ENCODE measurements around the gene HNRNPUL2. TPM values are rescaled to one million over a fixed set of nuclear protein-coding genes. Genes with fewer than 3 reads are reported as not detected.
"Not testable (repeated sequence)": the region's sequence is repeated elsewhere in the genome, so short reads cannot be mapped to it uniquely, and the experiment has no call there.

The HNRNPUL2 gene
- total RNA-seq, 4 donors from 2014 or later: 10.7 to 42.6 (median 25.2) TPM

DNA sequence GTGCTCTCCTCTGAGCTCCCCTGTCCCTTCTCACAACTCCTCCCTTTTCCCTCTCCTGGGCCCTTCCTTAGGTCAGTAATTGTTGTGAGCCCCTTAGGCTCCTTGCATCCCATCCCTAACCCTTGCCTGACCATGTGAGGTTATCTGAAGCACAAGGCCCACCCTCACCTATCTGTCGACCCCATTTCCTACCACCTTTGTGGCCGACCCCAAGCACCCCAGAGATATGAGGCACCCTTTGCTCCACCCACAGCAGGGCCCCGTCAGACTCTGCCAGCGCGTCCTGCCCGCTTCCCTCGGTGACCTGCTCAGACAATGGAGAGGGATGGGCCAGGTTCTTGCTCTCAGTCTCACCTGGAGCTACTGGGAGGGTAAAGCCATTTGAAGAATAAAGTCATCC, 18.5 kb downstream of the HNRNPUL2 start:
- ATAC-seq (ENCODE audit: low FRiP score) (no peak), DNase-seq (ENCODE audit: low spot score) (no peak)
- TF ChIP-seq CTCF (IDR thresholded peaks at IDR 0.05): no peak

DNA sequence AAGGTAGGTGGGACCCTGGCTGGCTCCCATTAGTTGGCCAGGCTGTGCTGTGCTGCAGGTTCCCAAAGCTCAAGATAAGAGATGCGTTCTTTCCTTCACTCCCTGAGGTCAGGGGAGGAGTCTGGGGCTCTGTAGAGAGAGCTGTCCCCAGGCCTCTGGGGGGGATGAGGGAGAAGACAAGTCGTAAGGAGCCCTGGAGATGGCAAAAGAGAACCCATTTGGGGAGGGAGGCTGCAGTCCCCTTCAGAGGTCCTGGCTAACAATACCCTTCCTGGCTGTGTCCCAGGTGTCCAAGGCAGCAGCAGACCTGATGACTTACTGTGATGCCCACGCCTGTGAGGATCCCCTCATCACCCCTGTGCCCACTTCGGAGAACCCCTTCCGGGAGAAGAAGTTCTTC, 18.9 kb downstream of the HNRNPUL2 start:
- no peak for TF ChIP-seq CTCF (IDR thresholded peaks at IDR 0.05)
- ATAC-seq (ENCODE audit: low FRiP score) (no peak), DNase-seq (ENCODE audit: low spot score) (no peak)

DNA sequence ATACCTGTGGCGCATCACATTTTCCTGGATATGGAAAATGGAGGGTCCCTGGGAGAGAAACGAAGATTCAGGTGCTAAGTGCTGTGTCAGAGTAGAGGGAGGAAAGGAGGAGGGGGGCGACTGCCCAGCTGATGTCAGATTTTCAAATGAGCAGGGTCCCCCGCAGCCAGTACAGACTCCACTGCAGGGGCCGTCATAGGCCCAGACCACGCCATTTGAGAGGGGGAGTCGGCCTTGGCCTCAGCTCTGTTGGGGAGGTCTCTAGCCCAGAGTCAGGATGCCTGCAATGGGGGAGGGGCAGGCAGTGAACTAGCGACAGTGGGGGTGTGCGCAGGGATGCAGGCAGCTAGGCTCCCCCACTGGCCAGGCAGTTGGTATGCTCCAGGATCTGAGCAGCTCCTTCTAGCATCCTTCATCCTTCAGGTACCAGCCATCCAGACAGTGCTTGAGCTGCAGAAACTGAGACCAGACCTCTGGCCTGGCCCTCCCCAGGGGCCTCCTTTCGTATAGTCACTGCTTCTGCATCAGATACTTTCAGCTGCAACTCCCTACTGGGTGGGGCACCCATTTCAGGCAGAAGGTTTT, 19.9 kb downstream of the HNRNPUL2 start, which contains the start of the genes BSCL2 and GNG3:
Gene BSCL2, minus strand, starts transcription at position 148 of the 585 bp plus-strand sequence. CDS start 229 bp downstream, outside the sequence.
Gene GNG3, plus strand, starts transcription at position 400 of the 585 bp plus-strand sequence. CDS start 620 bp downstream, outside the sequence.
- no peak for ATAC-seq (ENCODE audit: low FRiP score)
- TF ChIP-seq CTCF (IDR thresholded peaks at IDR 0.05): no peak
- no peak for DNase-seq (ENCODE audit: low spot score)

- DNase-seq (ENCODE audit: low spot score) (no peak), ATAC-seq (ENCODE audit: low FRiP score) (no peak)
- no peak for TF ChIP-seq CTCF (IDR thresholded peaks at IDR 0.05)
These were observed 20.4 kb downstream of the HNRNPUL2 start for GRCh38 chr11:62706850-62707247.

- no peak for TF ChIP-seq CTCF (IDR thresholded peaks at IDR 0.05)
- DNase-seq (ENCODE audit: low spot score) (peak; percentile 93), ATAC-seq (ENCODE audit: low FRiP score) (peak; percentile 91)
These were observed 21.1 kb downstream of the HNRNPUL2 start for GRCh38 chr11:62705880-62706849.

DNA sequence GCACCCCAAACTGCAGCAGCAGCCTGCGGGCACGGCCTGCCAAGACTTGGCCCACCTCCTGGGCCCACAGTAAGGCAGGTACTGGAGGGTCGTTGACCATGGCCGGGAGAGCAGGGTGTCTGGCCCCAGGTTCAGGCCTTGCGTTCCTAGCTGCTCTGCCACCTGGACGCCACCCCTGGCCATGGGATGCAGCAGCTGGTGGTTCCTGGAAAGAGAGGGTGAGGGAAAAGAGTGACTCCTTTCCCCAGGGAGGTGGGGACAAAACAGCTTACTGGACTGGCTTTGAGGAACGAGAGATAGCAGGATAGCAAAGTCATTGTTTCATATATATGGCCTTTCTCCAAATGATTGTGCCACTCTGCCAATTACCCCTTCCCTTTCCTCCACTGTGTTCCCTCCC, 21.8 kb downstream of the HNRNPUL2 start:
- TF ChIP-seq CTCF (IDR thresholded peaks at IDR 0.05): no peak
- no peak for ATAC-seq (ENCODE audit: low FRiP score)
- DNase-seq (ENCODE audit: low spot score): no peak

- not testable (repeated sequence) for DNase-seq (ENCODE audit: low spot score); ATAC-seq (ENCODE audit: low FRiP score)
These were observed 23.3 kb downstream of the HNRNPUL2 start for GRCh38 chr11:62703921-62704320.
